HG02571 (cell line): ENCODE results near the gene MEP1B.
"Not testable (repeated sequence)": the region's sequence is repeated elsewhere in the genome, so short reads cannot be mapped to it uniquely, and the experiment has no call there.

Source experiments
- ATAC-seq: cut with Tn5 transposase; IDR thresholded peaks from one replicate; pipeline ENCODE4 v1.9.1; 2021; ENCODE audit warnings: mild to moderate bottlenecking, moderate library complexity; ENCODE audit not compliant: unreplicated experiment

MEP1B gene

GRCh38 chr18:32208577-32208976, 18.7 kb downstream of the MEP1B start:
- ATAC-seq: no peak

DNA sequence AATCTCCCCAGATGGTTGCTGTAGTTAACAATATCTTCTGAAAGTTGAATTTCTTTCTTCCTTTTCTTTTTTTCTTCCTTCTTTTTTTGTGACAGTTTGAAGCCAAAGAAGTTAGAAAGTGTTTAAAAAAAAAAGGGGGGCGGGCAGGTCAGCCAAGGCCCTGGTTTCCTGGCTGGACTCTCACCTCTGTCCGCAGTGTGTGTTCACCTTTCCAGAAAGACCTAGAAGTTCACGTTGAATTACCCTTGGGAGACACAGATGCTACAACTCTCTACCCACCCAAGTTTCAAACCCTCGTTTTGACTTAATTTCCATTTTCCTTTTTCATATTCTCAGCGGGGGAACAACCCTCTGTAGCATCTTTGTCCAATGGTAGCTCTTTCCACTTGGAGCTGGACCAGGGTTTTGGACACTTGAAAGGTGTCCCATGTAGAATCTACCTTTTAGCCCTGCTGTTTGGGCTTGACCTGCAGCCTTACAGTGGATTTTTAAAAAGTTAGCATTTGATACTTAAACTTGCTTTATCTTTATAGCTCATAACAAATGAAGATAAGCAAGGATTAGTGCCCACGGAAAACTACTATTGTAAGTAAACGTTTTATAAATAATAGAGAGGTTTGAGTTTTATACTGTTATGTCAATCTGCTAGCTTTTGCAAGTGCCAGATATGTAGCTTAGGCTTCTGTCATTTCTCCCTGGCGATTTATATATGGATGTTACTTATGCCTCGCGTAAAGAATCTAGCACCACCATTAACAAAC, 20.0 kb downstream of the MEP1B start:
- ATAC-seq: no peak

GRCh38 chr18:32213693-32214092, 23.9 kb downstream of the MEP1B start:
- no peak for ATAC-seq

- no peak for ATAC-seq
These were observed 26.6 kb downstream of the MEP1B start for GRCh38 chr18:32216390-32216789.

GRCh38 chr18:32219431-32220018, 29.7 kb downstream of the MEP1B start:
- ATAC-seq: no peak

DNA sequence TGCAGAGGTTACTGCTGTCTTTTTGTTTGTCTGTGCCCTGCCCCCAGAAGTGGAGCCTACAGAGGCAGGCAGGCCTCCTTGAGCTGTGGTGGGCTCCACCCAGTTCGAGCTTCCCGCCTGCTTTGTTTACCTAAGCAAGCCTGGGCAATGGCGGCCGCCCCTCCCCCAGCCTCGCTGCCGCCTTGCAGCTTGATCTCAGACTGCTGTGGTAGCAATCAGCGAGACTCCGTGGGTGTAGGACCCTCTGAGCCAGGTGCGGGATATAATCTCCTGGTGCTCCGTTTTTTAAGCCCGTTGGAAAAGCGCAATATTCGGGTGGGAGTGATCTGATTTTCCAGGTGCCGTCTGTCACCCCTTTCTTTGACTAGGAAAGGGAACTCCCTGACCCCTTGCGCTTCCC, 43.5 kb downstream of the MEP1B start:
- ATAC-seq: not testable (repeated sequence)

DNA sequence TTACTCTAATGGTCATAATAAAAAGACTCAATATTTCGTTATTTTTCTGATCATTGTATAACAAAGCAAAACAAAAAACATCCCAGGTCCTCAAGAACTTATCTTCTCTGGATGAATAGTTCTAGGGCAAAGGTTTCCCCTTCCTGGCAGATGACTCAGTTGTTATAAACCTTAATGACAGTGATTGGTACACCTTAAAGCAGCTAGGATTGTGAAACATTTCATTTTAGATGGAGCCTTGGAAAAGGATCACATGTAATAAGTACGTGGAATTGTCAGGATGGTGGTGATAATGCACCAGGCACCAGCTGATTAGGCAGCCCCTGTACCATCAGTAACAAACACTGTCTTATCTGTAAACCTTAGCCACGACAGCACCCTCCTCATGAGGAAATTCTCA, 47.2 kb downstream of the MEP1B start:
- no peak for ATAC-seq

GRCh38 chr18:32238635-32239268, 48.9 kb downstream of the MEP1B start:
- ATAC-seq: no peak

GRCh38 chr18:32242395-32242794, 52.6 kb downstream of the MEP1B start:
- no peak for ATAC-seq

DNA sequence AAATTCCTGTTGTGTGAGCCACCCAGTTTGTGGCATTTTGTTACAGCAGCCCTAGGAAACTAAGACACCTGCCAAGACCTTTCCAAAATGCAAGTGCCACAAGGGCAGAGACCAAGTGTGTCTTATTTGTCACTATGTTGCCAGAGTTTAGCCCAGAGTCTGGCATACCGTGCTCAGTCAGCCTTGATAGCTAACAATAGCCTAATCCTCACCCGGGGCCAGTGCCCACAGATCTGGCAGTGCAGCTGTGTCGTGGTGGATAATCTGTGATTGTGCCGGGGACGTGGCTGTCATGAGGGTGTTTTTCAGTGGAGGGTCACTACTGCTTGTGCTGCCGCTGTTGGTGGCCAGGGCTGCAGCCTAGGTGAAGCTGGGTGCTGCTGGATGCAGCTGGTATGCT, 53.5 kb downstream of the MEP1B start:
- ATAC-seq: no peak

- ATAC-seq: no peak
These were observed 55.0 kb downstream of the MEP1B start for GRCh38 chr18:32244881-32245280.

DNA sequence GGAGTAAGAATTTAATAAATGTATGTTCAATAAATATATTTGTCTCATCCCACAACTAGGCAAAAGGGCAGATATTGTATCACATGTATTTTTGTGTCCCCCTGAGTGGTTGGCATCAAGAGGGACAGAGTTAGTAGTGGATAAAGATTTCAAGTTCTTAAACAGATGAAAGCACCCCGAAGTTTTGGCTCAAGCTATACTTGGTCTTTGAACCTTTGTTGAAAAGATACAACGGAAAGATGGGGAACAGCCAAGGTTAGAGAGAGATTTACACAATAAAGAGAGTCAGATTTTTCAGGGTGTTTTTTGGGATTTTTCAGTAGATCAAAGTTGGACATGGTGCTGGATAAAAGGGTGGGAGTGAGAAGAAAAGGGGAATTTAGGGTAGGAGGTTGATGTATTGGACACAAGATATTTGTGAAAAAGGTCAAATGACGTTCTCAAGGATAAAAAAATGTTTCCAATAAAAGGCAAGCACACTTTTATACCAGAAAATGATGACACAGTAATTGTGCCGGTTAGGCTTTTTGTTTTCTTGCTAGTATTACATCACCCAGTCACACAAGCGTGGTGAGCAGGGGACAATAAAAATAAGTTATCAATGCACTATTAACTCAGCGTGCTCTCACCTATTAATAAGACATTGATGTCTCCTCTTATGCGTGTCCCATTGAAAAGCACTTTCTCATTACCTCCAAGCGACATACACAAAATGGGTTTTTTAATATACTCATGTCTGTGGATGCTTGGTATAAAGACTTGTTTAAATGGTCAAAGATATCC, 59.5 kb downstream of the MEP1B start:
- ATAC-seq: no peak

GRCh38 chr18:32251466-32251865, 61.6 kb downstream of the MEP1B start:
- no peak for ATAC-seq

GRCh38 chr18:32252141-32252860, 62.5 kb downstream of the MEP1B start:
- no peak for ATAC-seq

DNA sequence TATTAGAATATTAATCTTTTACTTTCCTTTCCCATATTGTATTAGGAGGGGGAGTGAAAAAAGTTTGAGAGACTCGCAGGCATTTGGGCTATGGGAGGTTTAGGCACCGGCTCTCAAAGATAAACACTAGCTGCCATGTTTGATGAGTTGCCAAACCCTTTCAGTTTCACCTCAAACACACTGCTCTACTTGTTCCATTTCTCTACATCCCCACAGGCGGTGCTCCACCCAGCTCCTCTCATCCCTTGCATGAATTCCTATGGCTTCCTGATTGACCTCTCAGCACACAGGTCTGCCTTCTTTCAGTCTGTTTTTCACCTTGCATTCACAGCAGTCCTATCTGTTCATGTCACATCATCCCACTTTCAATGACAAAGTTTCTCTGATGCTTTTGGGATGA, 65.7 kb downstream of the MEP1B start:
- no peak for ATAC-seq

- ATAC-seq: no peak
These were observed 67.4 kb downstream of the MEP1B start for GRCh38 chr18:32257084-32257785.

GRCh38 chr18:32258148-32258547, 68.3 kb downstream of the MEP1B start:
- ATAC-seq: no peak

DNA sequence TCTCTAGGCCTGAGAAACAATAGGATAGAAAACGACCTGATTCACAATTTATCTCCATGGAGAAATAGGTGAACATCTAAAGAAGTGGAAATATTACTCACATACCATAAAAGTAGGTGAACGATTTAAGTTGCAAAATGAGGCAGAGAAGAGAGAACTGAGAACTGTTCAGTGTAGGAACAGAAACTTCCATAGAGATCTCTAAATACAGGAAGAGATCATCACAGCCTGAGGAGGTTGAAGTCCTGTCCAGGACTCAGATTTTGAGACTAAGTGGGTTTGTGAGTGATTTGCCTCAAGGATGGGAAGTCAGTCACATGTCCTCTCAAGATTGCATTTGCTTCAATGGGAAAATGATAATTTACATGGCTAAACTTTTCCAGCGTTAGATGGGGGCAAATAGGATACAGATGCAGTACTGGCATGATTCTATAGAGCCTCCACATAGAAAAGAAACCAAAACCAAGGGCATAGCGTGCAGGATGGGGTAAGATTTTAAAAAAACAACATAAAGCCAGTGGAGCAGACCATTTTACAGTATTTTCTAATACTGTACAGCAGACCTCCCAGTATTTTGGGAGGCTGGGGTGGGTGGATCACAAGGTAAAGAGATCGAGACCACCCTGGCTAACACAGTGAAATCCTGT, 68.8 kb downstream of the MEP1B start:
- no peak for ATAC-seq

DNA sequence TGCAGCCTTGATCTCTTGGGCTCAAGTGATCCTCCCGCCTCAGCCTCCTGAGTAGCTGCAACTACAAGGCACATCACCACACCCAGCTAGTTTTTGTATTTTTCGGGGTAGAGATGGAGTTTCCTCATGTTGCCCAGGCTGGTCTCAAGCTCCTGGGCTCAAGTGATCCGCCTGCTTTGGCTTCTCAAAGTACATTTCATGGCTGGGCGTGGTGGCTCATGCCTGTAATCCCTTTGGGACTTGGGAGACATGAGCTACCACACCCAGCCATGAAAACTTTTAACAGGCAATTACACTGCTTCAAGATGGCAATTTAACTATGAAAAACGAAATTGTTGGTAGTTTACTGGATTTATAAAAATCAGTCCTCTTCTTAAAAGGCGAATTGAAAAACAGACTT, 69.7 kb downstream of the MEP1B start:
- ATAC-seq: no peak

DNA sequence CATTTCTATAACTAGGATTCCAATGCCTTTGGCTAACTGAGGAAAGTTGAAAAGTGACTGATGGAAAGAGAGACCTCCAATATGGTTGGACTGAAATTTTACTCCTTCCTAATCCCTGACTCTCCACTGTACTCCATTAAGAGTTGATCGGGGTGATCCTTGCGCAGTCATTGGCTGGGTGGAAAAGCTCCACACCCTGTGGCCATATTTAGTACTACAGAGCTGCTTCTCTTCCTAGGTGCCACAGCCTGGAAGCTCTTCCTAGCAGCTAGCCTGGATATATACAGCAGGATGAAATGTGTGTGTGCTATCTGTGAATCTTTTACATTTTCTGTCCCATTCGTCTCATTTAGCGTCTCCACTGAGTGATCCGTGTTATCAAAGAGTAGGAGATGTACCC, 71.2 kb downstream of the MEP1B start:
- ATAC-seq: no peak
